Caki2 (cell line): Measurements from ENCODE around the gene ELP1. TPM values are rescaled to one million over a fixed set of nuclear protein-coding genes. Genes with fewer than 3 reads are reported as not detected.

Experiments
- DNase-seq: peaks from one replicate; pipeline ENCODE4 v3.0.0-alpha.2; 2015; ENCODE audit warnings: low read depth
- in situ Hi-C: cut with HindIII; loops from 2 replicates; pipeline ENCODE4 v1.10.0; 2016; ENCODE audit warnings: low sequenced_read_pairs, low pct_unique_long_range_greater_than_20kb, mixed read lengths
- total RNA-seq: library from RNA; depleted of rRNA; stranded (reverse); fragments of >200 nt; shearing (Covaris generic); gene quantifications from 2 replicates; pipeline ENCODE4 v1.2.3, GENCODE V29; 2014; ENCODE audit warnings: low replicate concordance; rRNA removed

Gene ELP1
- total RNA-seq, 1 experiment from 2014 or later = 22.1 TPM

DNA sequence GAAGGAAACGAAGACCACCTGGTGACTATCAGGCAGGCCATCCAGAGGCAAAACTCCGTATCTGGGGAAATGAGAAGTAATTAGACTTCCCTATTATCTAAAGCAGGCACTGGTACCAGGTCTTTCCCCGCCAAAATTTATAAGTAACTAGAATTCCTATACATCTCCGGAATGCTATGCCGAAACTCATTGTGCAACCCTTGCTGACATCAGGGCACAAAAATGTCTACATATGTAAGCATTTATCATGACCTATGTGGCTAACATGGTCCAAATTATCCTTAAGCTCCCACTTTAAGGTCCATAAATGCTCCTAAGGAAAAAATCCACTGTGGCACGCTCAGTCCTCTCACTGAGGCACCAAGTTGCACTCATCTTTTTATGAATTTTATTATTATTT is 95.9 kb downstream of the ELP1 start:
- no peak for DNase-seq
- in situ Hi-C loops = no loop called here

DNA sequence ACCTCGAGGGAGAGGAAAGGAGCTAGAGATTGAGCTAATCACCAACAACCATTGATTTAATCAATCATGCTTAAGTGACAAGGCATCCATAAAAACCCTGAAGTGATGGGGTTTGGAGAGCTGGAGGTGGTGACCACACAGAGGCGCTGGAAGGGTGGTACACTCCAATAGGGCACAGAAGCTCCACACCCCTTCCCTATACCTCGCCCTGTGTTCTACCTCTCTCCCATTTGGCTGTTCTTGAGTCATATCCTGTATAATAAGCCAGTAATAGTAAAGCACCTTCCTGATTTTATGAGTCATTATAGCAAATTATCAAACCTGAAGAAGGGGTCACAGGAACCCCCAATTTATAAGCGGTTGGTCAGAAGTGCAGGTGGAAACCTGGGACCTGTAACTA is 96.4 kb downstream of the ELP1 start:
- no peak for DNase-seq
- in situ Hi-C loops = no loop called here

DNA sequence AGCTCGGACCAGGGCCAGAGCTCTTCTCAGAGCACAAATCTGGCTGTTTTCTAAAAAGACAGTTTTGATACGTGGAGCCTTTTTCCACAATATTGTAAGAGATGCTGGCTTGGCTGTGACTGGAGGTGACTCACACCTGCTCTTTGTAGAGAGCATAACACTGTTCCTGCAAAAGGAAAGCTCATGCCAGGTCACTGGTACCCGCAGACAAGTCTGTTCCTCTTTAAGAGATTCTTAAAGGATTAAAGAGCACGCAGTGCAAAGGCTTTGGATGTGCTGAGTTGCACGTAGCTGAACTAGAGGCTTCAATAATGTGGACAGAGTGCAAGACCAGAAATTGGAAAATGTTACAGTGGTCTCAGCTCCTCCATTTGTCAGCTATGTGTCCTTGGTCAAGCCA is 97.1 kb downstream of the ELP1 start:
- no peak for DNase-seq
- in situ Hi-C loops = no loop called here

DNA sequence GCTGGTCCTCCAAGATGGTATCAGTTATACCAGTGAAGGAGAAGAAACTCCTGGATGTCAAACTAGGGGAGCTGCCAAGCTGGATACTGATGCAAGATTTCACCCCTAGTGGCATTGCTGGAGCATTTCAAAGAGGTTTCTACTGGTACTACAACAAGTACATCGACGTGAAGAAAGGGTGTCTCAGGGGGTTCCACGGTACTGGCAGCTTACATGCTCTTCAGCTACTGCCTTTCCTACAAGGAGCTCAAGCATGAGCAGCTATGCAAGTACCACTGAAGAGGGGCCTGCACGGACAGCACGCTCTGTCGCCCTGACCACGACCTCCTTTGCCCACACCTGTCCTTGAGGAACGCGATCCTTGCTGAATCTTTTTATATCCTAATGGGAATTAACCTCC is 97.6 kb downstream of the ELP1 start:
- in situ Hi-C loops = no loop called here
- no peak for DNase-seq

DNA sequence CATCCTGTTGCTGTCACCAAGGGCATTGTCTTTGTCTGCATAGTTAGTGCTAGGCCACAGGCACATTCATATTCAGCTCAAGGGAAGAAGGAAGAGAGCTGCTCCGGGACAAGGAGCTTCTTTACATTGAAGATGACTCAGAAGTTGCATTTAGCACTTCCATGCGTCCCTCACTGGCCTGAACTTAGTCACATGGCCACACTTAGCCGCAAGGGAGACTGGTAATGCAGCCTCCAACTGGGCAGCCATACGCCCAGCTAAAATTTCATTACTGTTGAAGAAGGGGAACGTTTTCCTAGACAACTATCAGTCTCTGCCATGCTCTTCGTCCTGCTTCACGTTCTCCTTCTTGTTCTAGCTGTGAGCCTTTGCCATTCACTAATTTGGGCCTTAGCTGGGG is 98.1 kb downstream of the ELP1 start:
- DNase-seq = no peak

DNA sequence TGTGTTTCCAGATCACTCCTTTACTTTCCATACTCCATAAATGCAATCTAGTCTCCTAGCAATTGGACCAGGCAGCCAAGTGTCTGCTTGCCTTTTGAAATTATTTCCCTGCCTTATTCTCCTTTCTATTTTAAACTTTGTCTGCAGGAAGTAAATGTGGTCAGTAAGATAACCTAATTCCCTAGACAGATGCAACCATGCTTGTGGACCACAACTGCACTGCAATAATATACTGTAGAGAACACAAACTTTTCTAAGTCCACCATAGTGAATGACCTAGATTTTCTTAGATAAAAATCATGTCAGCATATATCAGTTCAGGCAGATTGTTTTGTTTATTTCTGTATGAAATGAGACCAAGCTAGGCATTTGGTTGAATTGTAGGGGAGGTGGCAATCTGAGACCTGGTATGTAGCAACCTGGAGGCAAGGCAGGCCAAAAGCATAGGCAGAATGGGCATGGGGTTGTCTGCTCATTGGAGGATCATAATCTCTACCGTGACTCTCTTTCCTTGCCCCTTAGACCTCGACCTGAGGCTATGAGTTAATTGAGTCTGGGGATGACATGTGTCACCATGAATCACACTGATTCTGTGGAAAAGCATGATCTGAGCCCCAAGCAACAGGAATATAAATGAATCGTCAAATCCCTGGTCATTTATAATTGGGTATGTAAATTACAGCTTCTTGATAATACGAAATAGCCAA is 98.8 kb downstream of the ELP1 start:
- in situ Hi-C loops = no loop called here
- no peak for DNase-seq

More for the DNA sequence above, 98.1 kb downstream of the ELP1 start:
- in situ Hi-C loops = no loop called here

DNA sequence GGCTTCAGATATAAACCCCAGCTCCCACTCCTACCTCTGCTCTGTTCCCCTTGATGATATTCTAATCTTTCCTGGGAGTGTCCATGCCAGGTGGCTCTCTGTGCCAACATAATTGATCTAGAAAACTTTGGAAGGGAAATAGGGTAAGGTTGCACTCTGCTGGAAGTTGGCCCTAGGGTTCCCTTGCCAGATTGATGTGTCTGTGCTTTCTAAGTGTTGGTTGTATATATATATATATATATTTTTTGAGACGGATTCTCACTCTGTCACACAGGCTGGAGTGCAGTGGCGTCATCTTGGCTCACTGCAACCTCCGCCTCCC is 101.8 kb downstream of the ELP1 start:
- no peak for DNase-seq
- in situ Hi-C loops = no loop called here

DNA sequence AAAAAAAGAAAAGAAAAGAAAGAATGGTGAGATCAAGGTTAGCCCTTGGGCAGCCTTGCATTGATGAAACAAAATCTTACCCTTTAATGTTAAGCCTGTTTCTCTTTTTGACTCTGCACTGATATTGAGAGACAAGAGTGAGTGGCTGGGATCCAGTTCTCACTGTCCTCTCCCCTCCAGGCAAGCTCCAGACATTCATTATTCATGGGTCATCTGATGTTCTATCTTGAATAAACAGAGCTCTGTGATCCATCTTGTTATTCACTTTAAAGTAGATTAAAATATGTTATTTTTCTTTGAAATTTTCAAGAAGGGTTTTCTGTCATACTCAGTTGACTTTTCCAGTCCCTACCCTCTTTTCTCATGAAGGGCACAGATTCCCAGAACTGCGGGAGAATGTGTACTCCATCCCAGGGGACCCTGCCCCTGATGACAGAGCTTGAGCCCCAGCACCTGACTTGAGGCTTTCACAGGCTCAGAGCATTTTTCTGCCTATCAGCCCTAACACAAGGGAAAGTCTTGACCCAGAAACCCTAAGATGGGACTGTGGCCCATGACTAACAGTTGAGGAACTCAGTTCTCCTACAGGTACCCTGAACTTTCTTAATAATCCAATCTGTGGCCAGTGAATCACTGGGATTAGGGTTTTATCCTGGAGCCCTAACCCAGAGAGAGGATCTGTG is 102.3 kb downstream of the ELP1 start:
- no peak for DNase-seq

DNA sequence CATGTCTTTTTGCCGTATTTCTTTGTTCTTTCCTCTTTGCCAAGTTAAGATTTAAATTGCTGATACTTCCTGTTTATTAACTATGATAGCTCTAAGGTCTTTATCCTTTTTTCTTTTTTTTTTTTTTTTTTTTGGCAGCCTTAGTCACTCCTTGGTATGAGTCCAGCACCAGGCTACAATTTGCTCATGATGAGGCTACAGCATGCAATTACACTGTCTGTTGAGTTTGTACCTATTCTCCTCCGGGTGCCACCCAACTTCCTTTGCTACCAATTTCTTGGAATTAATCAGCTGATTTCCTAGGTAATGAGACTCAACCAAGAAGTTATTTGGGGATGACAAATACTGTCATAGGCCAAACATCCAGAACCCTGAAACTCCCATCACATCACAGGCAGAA is 103.7 kb downstream of the ELP1 start:
- no peak for DNase-seq
- in situ Hi-C loops = no loop called here

More for the DNA sequence above, 102.3 kb downstream of the ELP1 start:
- in situ Hi-C loops = no loop called here

DNA sequence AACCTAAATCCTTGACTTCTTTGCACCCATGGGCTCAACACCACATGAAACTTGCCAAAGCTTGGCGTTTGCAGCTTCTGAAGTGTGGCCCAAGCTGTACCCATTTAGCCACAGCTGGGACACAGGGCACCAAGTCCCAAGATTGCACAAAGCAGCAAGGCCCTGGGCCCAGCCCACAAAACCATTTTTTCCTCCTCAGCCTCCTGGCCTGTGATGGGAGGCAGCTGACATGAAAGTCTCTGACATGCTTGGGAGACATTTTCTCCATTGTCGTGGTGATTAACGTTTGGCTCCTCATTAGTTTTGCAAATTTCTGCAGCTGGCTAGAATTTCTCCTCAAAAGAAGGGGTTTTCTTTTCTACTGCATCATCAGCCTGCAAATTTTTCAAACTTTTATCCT is 110.1 kb downstream of the ELP1 start:
- in situ Hi-C loops = no loop called here
- DNase-seq = no peak

Other genes starting within 250 kb of the ELP1 start
- gene ACTL7B, start 78.1 kb downstream of the ELP1 start, total RNA-seq = not detected in 2 replicates
- not detected in 2 replicates for gene ACTL7A, start 71.9 kb downstream of the ELP1 start, total RNA-seq
- 11.7 and 14.2 TPM in 2 replicates for gene ABITRAM, start 276 bp upstream of the ELP1 start, total RNA-seq
- 80.3 and 113 TPM in 2 replicates for gene CTNNAL1, start 79.4 kb upstream of the ELP1 start, total RNA-seq
- 41.7 and 53.0 TPM in 2 replicates for gene TMEM245, start 185.8 kb upstream of the ELP1 start, total RNA-seq
- not detected in 2 replicates for gene FRRS1L, start 233.1 kb upstream of the ELP1 start, total RNA-seq